ENCODE results near the gene EML2. TPM values are rescaled to one million over a fixed set of nuclear protein-coding genes. Genes with fewer than 3 reads are reported as not detected.
A peak's percentile ranks its signal among the peaks of the same experiment; 100 is the strongest.
"Not testable (repeated sequence)": the region's sequence is repeated elsewhere in the genome, so short reads cannot be mapped to it uniquely, and the experiment has no call there.

EML2 gene
- total RNA-seq, 1 experiment from 2014 or later = 110 TPM

DNA sequence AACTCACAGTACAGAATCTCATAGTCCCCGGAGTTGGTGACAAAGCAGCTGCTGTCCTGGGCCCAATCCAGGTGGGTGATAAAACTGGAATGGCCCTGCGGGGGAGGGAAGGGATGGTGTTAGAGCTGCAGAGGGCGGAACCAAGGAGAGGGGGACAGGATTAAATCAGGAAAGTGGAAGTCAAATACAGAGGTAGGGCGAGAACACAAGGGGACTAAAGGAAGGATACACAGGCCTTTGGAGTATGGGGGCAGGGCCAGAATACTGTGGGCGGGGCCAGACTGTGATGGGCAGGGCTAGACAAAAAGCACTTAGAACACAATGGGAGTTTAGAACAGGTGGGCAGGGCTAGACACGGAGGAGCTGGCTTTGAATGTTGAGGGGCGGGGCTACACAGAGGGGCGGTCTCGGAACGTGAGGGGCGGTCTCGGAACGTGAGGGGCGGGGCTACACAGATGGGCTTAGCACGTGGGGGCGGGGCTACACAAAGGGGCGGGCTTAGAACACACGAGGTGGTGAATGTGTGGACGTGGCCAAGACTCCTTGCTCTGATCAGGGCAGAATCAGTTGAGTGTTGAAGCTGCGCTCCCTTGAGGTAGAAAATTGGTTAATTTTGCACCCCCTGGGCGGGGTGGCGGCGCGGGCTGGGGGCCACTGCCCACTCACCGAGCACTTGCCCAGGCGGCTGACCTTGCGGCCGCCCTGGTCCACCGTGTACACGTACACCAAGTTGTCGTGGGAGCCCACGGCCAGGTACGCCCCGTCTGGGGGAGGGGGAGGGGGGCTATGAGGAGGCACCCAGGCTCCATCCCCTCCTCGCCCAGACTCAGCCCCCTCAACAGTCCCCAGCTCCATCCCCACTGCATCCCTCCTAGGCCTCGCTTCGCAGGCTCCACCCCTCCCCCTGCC is 23.1 kb downstream of the EML2 start:
- ChIA-PET CTCF (interaction anchor here (0.5 to 7.3 kb wide), 6 partner anchors 10 to 608 kb away, joined by 3 to 63 read pairs (median 4); partner anchors contain the start of gene EML2), POLR2A (interaction anchor here (1.2 to 8.7 kb wide), 4 partner anchors 15 to 120 kb away, joined by 3 to 88 read pairs (median 8); no protein-coding TSS in a partner anchor)
- BruUV-seq (replicated peaks) = no TSS peak
- intact Hi-C loops (cut with micrococcal nuclease) = loop anchor here (2.0 kb wide), 1 partner anchor 25 kb away; no protein-coding TSS in a partner anchor
- peak; percentile 97 for DNase-seq (ENCODE audit: unreplicated experiment)
- Mint-ChIP-seq H3K27me3 (ENCODE audit: insufficient read depth, unreplicated experiment) (no peaks in the 10 kb centered on the region), H3K4me3 (ENCODE audit: unreplicated experiment) (no peak overlapping the region), H3K27ac (ENCODE audit: low read depth, unreplicated experiment) (peak overlapping the region; percentile 95), H3K4me1 (ENCODE audit: insufficient read depth, unreplicated experiment) (peaks cover 19% of the 10 kb centered on the region), H3K36me3 (ENCODE audit: insufficient read depth, unreplicated experiment) (peaks cover 94% of the 10 kb centered on the region), H3K9me3 (ENCODE audit: unreplicated experiment) (no peaks in the 10 kb centered on the region)
- TF ChIP-seq, protein P1, sequence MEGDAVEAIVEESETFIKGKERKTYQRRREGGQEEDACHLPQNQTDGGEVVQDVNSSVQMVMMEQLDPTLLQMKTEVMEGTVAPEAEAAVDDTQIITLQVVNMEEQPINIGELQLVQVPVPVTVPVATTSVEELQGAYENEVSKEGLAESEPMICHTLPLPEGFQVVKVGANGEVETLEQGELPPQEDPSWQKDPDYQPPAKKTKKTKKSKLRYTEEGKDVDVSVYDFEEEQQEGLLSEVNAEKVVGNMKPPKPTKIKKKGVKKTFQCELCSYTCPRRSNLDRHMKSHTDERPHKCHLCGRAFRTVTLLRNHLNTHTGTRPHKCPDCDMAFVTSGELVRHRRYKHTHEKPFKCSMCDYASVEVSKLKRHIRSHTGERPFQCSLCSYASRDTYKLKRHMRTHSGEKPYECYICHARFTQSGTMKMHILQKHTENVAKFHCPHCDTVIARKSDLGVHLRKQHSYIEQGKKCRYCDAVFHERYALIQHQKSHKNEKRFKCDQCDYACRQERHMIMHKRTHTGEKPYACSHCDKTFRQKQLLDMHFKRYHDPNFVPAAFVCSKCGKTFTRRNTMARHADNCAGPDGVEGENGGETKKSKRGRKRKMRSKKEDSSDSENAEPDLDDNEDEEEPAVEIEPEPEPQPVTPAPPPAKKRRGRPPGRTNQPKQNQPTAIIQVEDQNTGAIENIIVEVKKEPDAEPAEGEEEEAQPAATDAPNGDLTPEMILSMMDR (IDR thresholded peaks at IDR 0.05; ENCODE audit: unreplicated experiment) = no peak

GRCh38 chr19:45615056-45615455 is 24.1 kb downstream of the EML2 start:
- ChIA-PET CTCF (interaction anchor here (0.6 to 7.3 kb wide), 3 partner anchors 17 to 609 kb away, joined by 3 to 63 read pairs (median 8); partner anchors contain the start of gene EML2), POLR2A (interaction anchor here (1.1 to 8.7 kb wide), 7 partner anchors 16 to 159 kb away, joined by 3 to 88 read pairs (median 7); partner anchors contain the start of genes EML2 and OPA3)
- DNase-seq (ENCODE audit: unreplicated experiment); H3K4me3 Mint-ChIP-seq (ENCODE audit: unreplicated experiment); BruUV-seq (replicated peaks); H3K9me3 Mint-ChIP-seq (ENCODE audit: unreplicated experiment); H3K27me3 Mint-ChIP-seq (ENCODE audit: insufficient read depth, unreplicated experiment): not testable (repeated sequence)
- intact Hi-C loops (cut with micrococcal nuclease) = loop anchor here (2.0 kb wide), 1 partner anchor 26 kb away; no protein-coding TSS in a partner anchor
- peaks cover 94% of the 10 kb centered on the region for H3K36me3 Mint-ChIP-seq (ENCODE audit: insufficient read depth, unreplicated experiment)
- H3K27ac Mint-ChIP-seq (ENCODE audit: low read depth, unreplicated experiment) = peak overlapping the region; percentile 84
- peaks cover 19% of the 10 kb centered on the region for H3K4me1 Mint-ChIP-seq (ENCODE audit: insufficient read depth, unreplicated experiment)

GRCh38 chr19:45613926-45614725 is 25.1 kb downstream of the EML2 start:
- Mint-ChIP-seq H3K36me3 (ENCODE audit: insufficient read depth, unreplicated experiment) (peaks cover 94% of the 10 kb centered on the region), H3K9me3 (ENCODE audit: unreplicated experiment) (no peaks in the 10 kb centered on the region), H3K4me3 (ENCODE audit: unreplicated experiment) (peak overlapping the region; percentile 62), H3K27me3 (ENCODE audit: insufficient read depth, unreplicated experiment) (no peaks in the 10 kb centered on the region), H3K4me1 (ENCODE audit: insufficient read depth, unreplicated experiment) (peaks cover 19% of the 10 kb centered on the region), H3K27ac (ENCODE audit: low read depth, unreplicated experiment) (peak overlapping the region; percentile 84)
- TF ChIP-seq, protein P1 (IDR thresholded peaks at IDR 0.05; ENCODE audit: unreplicated experiment) = no peak
- DNase-seq (ENCODE audit: unreplicated experiment) = peak; percentile 96
- POLR2A ChIA-PET = interaction anchor here (0.6 to 8.7 kb wide), 11 partner anchors 11 to 158 kb away, joined by 3 to 88 read pairs (median 5); partner anchors contain the start of genes EML2, OPA3, QPCTL and SNRPD2
- BruUV-seq (replicated peaks) = TSS peak; percentile 60
- CTCF ChIA-PET = interaction anchor here (1.0 to 7.3 kb wide), 4 partner anchors 17 to 27 kb away, joined by 3 to 63 read pairs (median 6); partner anchors contain the start of gene EML2
- intact Hi-C loops (cut with micrococcal nuclease) = loop anchor here (1.0 to 2.0 kb wide), 2 partner anchors 18 to 27 kb away; no protein-coding TSS in a partner anchor

DNA sequence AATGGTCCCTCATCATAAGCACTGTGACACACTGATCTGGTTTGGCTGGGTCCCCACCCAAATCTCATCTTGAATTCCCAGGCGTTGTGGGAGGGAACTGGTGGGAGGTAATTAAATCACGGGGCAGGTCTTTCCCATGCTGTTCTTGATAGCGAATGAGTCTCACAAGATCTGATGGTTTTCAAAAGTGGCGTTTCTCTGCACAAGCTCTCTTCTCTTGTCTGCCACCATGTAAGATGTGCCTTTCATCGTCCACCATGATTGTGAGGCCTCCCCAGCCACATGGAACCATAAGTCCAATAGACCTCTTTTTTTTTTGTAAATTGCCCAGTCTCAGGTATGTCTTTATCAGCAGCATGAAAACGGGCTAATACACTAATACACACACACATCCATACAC is 30.2 kb downstream of the EML2 start:
- intact Hi-C loops (cut with micrococcal nuclease) = loop anchor here (10.0 kb wide), 1 partner anchor 76 kb away; no protein-coding TSS in a partner anchor
- ChIA-PET POLR2A (interaction anchor here (3.0 kb wide), 1 partner anchor 33 kb away, joined by 18 read pairs; no protein-coding TSS in a partner anchor), CTCF (interaction anchor here (0.8 to 5.6 kb wide), 4 partner anchors 10 to 33 kb away, joined by 4 to 99 read pairs (median 6); partner anchors contain the start of gene EML2)
- peaks cover 64% of the 10 kb centered on the region for H3K36me3 Mint-ChIP-seq (ENCODE audit: insufficient read depth, unreplicated experiment)
- DNase-seq (ENCODE audit: unreplicated experiment) = no peak
- H3K9me3 Mint-ChIP-seq (ENCODE audit: unreplicated experiment) = no peaks in the 10 kb centered on the region
- peaks cover 11% of the 10 kb centered on the region for H3K4me1 Mint-ChIP-seq (ENCODE audit: insufficient read depth, unreplicated experiment)
- TF ChIP-seq, protein P1 (IDR thresholded peaks at IDR 0.05; ENCODE audit: unreplicated experiment) = no peak
- H3K4me3 Mint-ChIP-seq (ENCODE audit: unreplicated experiment) = no peak overlapping the region
- H3K27me3 Mint-ChIP-seq (ENCODE audit: insufficient read depth, unreplicated experiment) = no peaks in the 10 kb centered on the region
- H3K27ac Mint-ChIP-seq (ENCODE audit: low read depth, unreplicated experiment) = no peak overlapping the region
- no TSS peak for BruUV-seq (replicated peaks)
